NCI-H2029 treated with DMSO at 0.1 percent for 48 hours (cell line): ENCODE results near the gene EMX1.

Experiments
- DNase-seq: peaks from one replicate; lab custom pipeline; 2025; lab: John Stamatoyannopoulos, UW

Gene EMX1

GRCh38 chr2:72943540-72944395 is 26.4 kb downstream of the EMX1 start:
- no peak for DNase-seq

DNA sequence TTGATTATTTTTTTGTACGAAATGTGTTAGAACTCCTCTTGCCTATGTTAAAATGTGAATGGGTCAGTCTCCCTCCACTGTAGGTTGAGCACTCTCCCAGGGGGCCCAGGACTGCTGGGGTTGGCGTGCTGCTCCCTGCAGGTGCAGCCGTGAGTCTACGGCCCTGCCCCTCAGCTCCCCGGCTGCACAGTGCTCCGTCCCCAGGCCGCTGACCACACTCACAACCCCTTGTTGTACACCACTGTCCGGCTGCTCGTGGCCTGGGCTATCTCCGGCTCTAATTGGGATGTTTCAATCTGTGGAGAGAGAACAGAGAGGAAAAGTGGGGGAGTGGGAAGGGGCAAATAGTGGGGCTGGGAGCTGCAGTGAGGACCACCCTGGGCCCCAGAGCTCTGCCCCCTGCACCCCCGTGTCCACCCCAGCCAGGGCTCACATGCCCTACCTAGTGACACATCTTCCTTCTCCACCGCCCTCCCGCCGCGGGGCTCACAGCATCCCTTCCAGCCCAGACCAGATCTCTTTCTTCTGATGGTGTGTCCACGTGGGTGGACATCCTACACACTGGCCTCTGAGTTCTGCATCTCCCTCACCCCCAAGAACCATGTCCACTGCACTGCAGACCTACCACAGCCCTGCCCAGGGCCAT is 27.6 kb downstream of the EMX1 start:
- no peak for DNase-seq

GRCh38 chr2:72945450-72946019 is 28.2 kb downstream of the EMX1 start:
- no peak for DNase-seq

DNA sequence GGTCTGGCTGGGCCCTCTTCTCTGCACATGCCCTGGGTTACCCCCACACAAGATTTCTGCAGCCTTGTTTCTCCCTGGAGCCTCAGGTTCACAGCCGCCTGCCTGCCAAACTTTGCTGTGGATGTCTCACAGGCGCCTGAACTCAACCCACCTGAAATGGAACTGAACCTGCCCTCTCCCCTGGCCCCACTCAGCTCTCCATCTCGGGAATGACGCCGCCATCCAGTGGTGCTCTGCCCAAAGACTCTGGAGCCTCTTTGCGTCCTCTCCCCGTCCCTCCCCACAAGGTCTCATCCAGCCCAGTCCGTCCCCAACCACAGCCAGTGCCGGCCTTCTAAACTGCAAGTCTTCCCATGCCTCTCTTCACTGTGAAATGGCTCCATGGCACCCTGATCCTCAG is 29.1 kb downstream of the EMX1 start:
- DNase-seq, result no peak

- no peak for DNase-seq
Measured at GRCh38 chr2:72947952-72948830, 30.9 kb downstream of the EMX1 start.

DNA sequence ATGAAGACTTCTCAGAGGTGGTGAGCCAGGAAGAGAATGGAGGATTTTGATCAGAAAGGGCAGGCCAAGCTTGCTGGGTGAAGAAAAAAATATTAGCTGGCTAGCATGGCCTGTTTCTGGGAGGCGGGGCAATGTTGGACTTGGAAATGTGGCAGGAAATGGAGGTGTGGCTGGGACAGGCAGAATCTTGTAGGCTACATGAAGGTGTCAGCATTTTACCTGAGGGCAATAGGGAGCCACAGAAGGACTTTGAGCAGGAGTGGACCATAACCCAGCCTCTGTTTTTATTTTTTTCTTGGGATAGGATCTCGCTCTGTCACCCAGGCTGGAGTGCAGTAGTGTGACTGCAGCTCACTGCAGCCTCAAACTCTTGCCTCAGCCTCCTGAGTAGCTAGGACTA is 31.7 kb downstream of the EMX1 start:
- DNase-seq, result no peak

DNA sequence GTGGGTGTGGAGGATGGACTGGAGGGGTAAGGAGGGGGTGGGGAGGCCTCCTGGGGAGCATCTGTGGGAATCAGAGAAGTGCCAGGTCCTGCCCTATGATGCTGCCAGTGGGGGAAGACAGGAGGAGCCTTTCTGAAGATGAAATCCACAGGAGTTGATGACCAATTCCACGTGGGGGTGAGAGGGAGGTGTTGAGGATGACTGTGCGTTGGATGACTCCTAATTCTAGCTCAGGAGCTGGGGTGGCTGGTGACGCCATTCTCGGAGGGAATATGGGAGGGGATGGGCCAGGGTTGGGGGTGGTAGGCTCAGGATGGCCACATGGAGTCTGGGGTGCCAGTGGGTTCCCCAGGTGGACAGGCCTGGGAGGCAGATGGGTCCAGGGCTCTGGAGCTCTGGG is 32.3 kb downstream of the EMX1 start:
- DNase-seq, result no peak

DNA sequence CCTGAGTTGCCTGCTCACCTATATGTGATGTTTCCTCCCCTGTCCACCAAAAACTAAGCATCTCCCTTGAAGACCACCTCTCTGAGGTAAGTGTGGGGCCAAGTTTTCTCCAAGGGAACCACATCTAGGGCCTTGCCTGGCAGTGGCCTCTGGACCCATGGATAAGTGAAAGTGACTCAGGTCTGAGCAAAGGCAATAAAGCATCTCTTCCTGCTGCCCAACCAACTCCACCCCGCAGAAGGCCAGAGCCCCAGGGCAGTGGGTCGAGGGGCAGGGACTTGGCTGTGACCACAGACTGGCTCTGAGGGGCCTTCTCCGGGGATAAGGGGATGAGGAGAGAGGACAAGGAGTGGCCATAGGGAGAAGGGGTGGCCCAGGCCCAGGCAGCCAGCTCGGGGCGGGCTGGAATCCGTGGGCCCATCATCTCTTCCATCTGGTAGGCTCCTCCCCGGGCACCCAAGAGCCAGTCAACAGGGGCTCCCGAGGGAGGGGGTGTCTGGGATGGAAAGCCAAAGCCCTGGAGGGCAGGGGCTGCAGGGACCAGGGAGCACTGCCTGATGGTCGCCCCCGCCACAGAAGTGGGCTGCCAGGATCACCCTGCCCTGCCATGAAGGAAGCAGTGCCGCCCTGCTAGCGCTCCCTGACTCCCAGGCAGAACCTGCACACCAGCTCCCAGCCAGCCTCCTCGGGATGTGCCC is 33.4 kb downstream of the EMX1 start:
- DNase-seq, result no peak

- DNase-seq, result no peak
Measured at GRCh38 chr2:72951303-72952095, 34.2 kb downstream of the EMX1 start.

- no peak for DNase-seq
Measured at GRCh38 chr2:72952110-72952823, 34.9 kb downstream of the EMX1 start.

DNA sequence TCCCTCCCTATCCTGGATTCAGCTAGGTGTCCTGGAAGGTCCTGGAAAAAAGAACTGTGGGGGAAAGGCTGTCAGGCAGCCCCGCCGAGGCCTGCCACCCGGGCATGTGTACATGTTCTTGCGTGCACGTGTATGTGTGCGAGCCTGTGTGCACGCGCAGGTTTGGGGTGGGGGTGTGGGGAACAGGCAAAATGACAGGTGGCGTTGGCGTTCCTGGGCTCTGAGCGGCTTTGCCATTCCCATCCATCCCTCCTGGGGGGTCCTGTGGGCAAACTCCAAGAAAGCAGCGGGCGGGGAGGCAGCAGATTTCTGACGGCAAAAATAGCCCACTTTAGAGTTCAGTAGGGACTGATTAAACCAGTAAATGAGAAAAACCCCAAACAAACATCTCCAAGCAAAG is 35.6 kb downstream of the EMX1 start:
- DNase-seq, result no peak

DNA sequence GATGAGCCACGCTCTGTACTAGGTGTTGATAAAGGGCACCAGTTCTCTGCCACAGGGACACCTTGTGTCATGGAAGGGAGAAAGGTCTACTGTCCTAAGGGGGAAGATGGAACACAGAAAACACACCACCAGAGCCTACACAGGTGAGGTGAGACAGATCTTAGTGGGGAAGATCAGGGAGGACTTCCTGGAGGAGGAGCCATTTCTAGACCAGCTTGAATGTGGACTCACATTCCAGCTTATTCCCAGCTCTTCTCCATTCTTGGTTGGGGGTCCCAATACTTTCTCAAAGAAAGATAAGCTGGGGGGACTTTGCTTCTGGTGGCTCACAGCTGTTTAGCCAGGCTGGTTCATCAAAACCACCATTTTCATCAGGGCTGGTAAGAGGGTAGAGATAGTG is 36.2 kb downstream of the EMX1 start:
- no peak for DNase-seq

DNA sequence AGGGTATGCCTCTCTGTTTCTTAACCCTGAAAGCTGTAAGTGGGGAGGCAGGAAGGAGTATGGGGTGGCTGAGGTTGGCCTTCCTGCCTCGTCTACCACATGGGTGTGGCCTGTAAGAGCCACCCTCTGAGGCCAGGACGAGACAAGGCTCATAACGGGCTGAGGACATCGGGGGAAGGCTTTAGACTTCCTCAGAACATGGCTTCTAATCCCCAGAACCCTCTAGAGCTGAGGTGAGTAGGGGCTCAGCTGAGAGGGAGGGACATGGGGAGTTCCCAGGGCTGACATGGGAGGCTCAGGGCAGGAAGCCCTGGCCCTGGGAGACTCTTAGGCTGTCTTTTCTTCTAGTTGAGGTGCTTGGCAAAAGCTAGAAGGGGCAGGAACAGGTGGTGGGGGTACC is 36.7 kb downstream of the EMX1 start:
- no peak for DNase-seq

- no peak for DNase-seq
Measured at GRCh38 chr2:72954376-72955227, 37.3 kb downstream of the EMX1 start.

- DNase-seq, result no peak
Measured at GRCh38 chr2:72955228-72956049, 38.1 kb downstream of the EMX1 start.

GRCh38 chr2:72956050-72956395 is 38.7 kb downstream of the EMX1 start:
- no peak for DNase-seq

DNA sequence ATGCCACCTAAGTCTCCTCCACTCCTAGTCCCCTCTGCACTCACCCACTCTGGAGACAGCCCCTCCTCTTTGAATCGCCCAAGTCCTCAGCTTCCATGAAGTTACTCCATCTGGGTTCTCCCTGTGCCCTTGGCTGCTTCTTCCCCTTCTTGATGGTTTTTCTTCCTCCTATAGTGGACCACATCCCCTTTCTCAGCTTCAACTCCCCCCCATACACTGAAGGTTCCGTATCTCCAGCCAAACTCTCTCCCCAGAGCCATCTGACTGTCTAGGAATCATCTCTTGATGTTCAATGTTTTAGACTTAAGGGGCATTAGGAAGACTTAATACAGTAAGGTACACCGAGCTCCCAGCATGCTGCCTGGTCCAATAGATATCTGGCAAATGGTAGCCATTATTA is 39.6 kb downstream of the EMX1 start:
- DNase-seq, result no peak
